ENCODE measurements around the gene GAS2L1.

Gene GAS2L1

GRCh38 chr22:29269731-29270474, 36.5 kb upstream of the GAS2L1 start:
- TF ChIP-seq CTCF (IDR thresholded peaks at IDR 0.05), result no peak

- no peak for TF ChIP-seq CTCF (IDR thresholded peaks at IDR 0.05)
Observed at GRCh38 chr22:29270475-29271271, 35.8 kb upstream of the GAS2L1 start.

GRCh38 chr22:29272624-29273023, 33.8 kb upstream of the GAS2L1 start:
- no peak for TF ChIP-seq CTCF (IDR thresholded peaks at IDR 0.05)

GRCh38 chr22:29275167-29275566, 31.3 kb upstream of the GAS2L1 start:
- TF ChIP-seq CTCF (IDR thresholded peaks at IDR 0.05), result no peak

- TF ChIP-seq CTCF (IDR thresholded peaks at IDR 0.05), result no peak
Observed at GRCh38 chr22:29275819-29276565, 30.5 kb upstream of the GAS2L1 start.

- TF ChIP-seq CTCF (IDR thresholded peaks at IDR 0.05), result no peak
Observed at GRCh38 chr22:29277927-29278326, 28.5 kb upstream of the GAS2L1 start.

- no peak for TF ChIP-seq CTCF (IDR thresholded peaks at IDR 0.05)
Observed at GRCh38 chr22:29284196-29284595, 22.3 kb upstream of the GAS2L1 start.
